ENCODE measurements around the gene BEND7.

DNA sequence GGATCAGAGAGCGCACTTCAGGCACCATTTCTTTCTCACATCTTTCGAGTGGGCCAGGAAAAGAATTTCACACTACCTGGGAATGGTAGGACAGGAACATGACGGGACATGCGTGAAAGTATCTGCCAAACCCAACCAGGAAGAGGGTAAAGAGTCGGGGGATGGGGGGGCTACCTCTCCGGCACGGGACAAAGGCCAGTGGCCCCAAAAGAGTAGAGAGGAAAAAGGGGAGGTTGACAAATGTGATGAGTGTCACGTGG, 830 bp upstream of the BEND7 start:
- no peak for TF ChIP-seq CTCF (IDR thresholded peaks at IDR 0.05)
- no peak for TF ChIP-seq EP300 (IDR thresholded peaks at IDR 0.05)
- no peak for TF ChIP-seq POLR2AphosphoS5 (IDR thresholded peaks at IDR 0.05)

Data from stomach (tissue), 4 donors.